Aorta (tissue), 4 donors: Measurements from ENCODE around the gene C10orf67. TPM values are rescaled to one million over a fixed set of nuclear protein-coding genes. Genes with fewer than 3 reads are reported as not detected.

Experiments
- microRNA-seq, 2 donors: library from miRNA; unstranded; fragments of <30 nt; microRNA quantifications; one replicate each; pipeline ENCODE4 v1.2.0, GENCODE V29; 2020
- polyA plus RNA-seq, 2 donors: library from polyadenylated mRNA; stranded (reverse); fragments of 200-250 nt; gene quantifications; one replicate each; pipeline ENCODE4 v1.2.3, GENCODE V29; 2013
- total RNA-seq, 2 donors: library from RNA; stranded (reverse); fragmentation: NEBNext Ultra II Directional; extraction: Animal tissue kit (Norgen Biotek cat#: 25700); gene quantifications; one replicate each; pipeline ENCODE4 v1.2.1, GENCODE V29; 2021
- donor health status: healthy with polysubstance abuse.
- donor health status: Bipolar disorder and iron deficiency.
- donor health status: DM: no; HTN: no; CAD: no.
- donor health status: DM: yes; HTN: yes; CAD: no.

C10orf67 gene
- total and polyA plus RNA-seq, 4 donors = not detected

Small RNAs within 50 kb of the gene (microRNA-seq; reads per million reads assigned to microRNA genes)
- 0 reads per million in 2 donors for gene MIR1254-2

Other genes starting within 250 kb of the C10orf67 start
- 10 to 100 TPM; 30.4 to 34.5 TPM for gene MSRB2, start 249.2 kb downstream of the C10orf67 start, total RNA-seq
- 10 to 100 TPM; 27.0 to 34.7 TPM for gene MSRB2, start 249.2 kb downstream of the C10orf67 start, polyA plus RNA-seq
- gene PTF1A, start 152.5 kb downstream of the C10orf67 start, total RNA-seq = not detected
- not detected for gene PTF1A, start 152.5 kb downstream of the C10orf67 start, polyA plus RNA-seq
- gene OTUD1, start 94.3 kb upstream of the C10orf67 start, total RNA-seq = 10 to 100 TPM; 19.8 to 23.5 TPM
- gene OTUD1, start 94.3 kb upstream of the C10orf67 start, polyA plus RNA-seq = 10 to 100 TPM in 1 of 2 donors, 1 to 10 TPM in 1; 8.0 to 10.4 TPM